Measurements from ENCODE around the gene SLC22A16. TPM values are rescaled to one million over a fixed set of nuclear protein-coding genes. Genes with fewer than 3 reads are reported as not detected.

SLC22A16 gene
- total RNA-seq, 1 experiment from 2014 or later = not detected

- no peak for TF ChIP-seq KAT7 (CRISPR knock-in tag; IDR thresholded peaks at IDR 0.05; ENCODE audit: borderline replicate concordance)
Measured at GRCh38 chr6:110481081-110481480, 4.7 kb upstream of the SLC22A16 start (continued).

- Mint-ChIP-seq H3K36me3 (peaks cover 5% of the 10 kb centered on the region), H3K27ac (no peak overlapping the region), H3K27me3 (ENCODE audit: low read depth) (peaks cover 51% of the 10 kb centered on the region), H3K4me1 (no peaks in the 10 kb centered on the region), H3K4me3 (peak overlapping the region; percentile 69; the same call in 1 of the 2 replicates), H3K9me3 (peaks cover 13% of the 10 kb centered on the region)
- DNase-seq (ENCODE audit: low spot score) (no peak), ATAC-seq (no peak)
- ChIA-PET POLR2A (no interaction called here), CTCF (interaction anchor here (1.0 kb wide), 1 partner anchor 17 kb away, joined by 5 read pairs; no protein-coding TSS in a partner anchor)
- TF ChIP-seq ZSCAN18 (CRISPR knock-in tag; IDR thresholded peaks at IDR 0.05) (no peak), ETV6 (CRISPR knock-in tag; IDR thresholded peaks at IDR 0.05) (no peak), FOXP1 (CRISPR knock-in tag; IDR thresholded peaks at IDR 0.05; ENCODE audit: borderline replicate concordance) (no peak), NFYB (CRISPR knock-in tag; conservative IDR thresholded peaks at IDR 0.05; ENCODE audit: low read depth) (no peak), TP53 (CRISPR knock-in tag; IDR thresholded peaks at IDR 0.05) (no peak)
Measured at GRCh38 chr6:110475066-110475653, 1.3 kb downstream of the SLC22A16 start.

- H3K4me3 Mint-ChIP-seq = no peak overlapping the region
- ChIA-PET CTCF (interaction anchor here (1.0 kb wide), 1 partner anchor 17 kb away, joined by 5 read pairs; no protein-coding TSS in a partner anchor), POLR2A (no interaction called here)
- H3K36me3 Mint-ChIP-seq = peaks cover 5% of the 10 kb centered on the region
- no peak overlapping the region for H3K27ac Mint-ChIP-seq
- ATAC-seq (no peak), DNase-seq (ENCODE audit: low spot score) (no peak)
- H3K4me1 Mint-ChIP-seq = no peaks in the 10 kb centered on the region
- H3K9me3 Mint-ChIP-seq = peaks cover 13% of the 10 kb centered on the region
- H3K27me3 Mint-ChIP-seq (ENCODE audit: low read depth) = peaks cover 48% of the 10 kb centered on the region
- TF ChIP-seq ATF3 (CRISPR knock-in tag; conservative IDR thresholded peaks at IDR 0.05) (no peak), PREB (CRISPR knock-in tag; IDR thresholded peaks at IDR 0.05; ENCODE audit: borderline replicate concordance) (no peak), ATF2 (CRISPR knock-in tag; IDR thresholded peaks at IDR 0.05; ENCODE audit: borderline replicate concordance, low read depth) (no peak), JAZF1 (CRISPR knock-in tag; IDR thresholded peaks at IDR 0.05) (no peak), NR2C2 (CRISPR knock-in tag; IDR thresholded peaks at IDR 0.05) (no peak), FOXP4 (CRISPR knock-in tag; IDR thresholded peaks at IDR 0.05) (no peak), ZNF263 (CRISPR knock-in tag; IDR thresholded peaks at IDR 0.05; ENCODE audit: low read depth) (no peak), ZNF219 (CRISPR knock-in tag; IDR thresholded peaks at IDR 0.05; ENCODE audit: borderline replicate concordance) (no peak), ZSCAN18 (CRISPR knock-in tag; IDR thresholded peaks at IDR 0.05) (no peak), PRDM15 (CRISPR knock-in tag; IDR thresholded peaks at IDR 0.05) (no peak), E2F4 (CRISPR knock-in tag; IDR thresholded peaks at IDR 0.05; ENCODE audit: borderline replicate concordance, low read depth) (no peak), ZNF138 (CRISPR knock-in tag; conservative IDR thresholded peaks at IDR 0.05) (no peak), E2F5 (CRISPR knock-in tag; IDR thresholded peaks at IDR 0.05) (no peak)
Measured at GRCh38 chr6:110474500-110474899, 1.9 kb downstream of the SLC22A16 start.
